ENCODE measurements around the gene FMN2.

FMN2 gene

DNA sequence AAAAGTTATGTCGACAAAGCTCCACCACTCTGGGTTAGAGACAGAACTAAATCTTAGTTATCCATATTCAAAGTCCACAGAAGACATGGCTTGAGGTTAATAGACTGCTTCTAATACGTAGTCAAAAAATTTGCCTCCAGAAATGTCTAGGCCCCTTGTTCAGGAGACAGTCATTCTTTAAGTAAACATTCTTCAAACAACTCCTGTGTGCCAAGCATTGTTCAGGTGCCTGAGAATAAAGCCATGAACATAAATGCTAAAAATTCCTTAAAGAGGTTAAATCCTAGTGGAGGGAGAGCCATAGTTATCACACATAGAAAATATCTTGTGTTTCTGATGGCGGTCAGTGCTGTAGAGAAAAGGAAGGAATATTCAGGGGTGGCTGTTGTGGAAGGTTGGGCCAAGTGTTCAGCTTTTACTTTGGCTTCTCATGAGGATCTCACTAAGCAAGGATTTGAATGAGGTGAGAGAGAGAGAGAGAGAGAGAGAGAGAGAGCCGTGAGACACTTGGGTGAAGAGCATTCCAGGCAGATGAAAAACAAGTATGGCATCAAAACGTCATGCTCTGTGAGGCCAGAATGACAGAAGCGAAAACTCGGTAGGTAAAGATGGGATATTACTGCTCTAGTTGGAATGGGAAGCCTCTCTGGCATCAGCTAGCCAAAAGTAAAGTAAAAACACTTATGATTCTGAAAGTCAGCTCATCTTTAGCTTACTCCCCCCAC is 333.2 kb downstream of the FMN2 start:
- Histone ChIP-seq H3K27me3 (ENCODE audit: control insufficient read depth, insufficient read depth, low read length) (no peaks in the 10 kb centered on the region), H3K9me3 (ENCODE audit: control insufficient read depth, insufficient read depth, low read depth, low read length) (no peaks in the 10 kb centered on the region), H3K4me1 (ENCODE audit: control insufficient read depth, insufficient read depth, low read length) (no peaks in the 10 kb centered on the region), H3K27ac (ENCODE audit: low read depth, low read length) (no peak overlapping the region), H3K4me3 (ENCODE audit: low read depth, low read length) (no peak overlapping the region), H3K36me3 (ENCODE audit: control insufficient read depth, insufficient read depth, low read length) (no peaks in the 10 kb centered on the region), H3K9ac (ENCODE audit: low read length) (no peak overlapping the region)

DNA sequence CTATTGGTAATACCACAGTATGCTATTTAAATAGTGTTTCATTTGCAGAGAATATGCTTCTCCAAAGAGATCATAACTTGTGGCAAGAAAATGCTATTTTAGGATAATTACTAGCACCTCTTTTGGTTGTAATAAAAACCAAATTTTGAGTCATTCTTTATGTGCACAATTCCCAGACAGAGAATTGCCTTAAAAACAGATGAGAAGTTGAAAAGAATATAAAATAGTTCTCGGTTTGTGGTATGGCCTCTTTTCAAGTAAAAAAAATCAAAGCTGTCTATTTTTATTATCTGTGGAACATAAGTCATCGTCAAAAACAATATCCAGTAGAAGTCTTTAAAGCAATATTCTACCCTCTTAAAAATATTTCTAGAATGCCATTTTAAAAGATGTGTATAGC is 334.4 kb downstream of the FMN2 start:
- no peaks in the 10 kb centered on the region for H3K36me3 ChIP-seq (ENCODE audit: control insufficient read depth, insufficient read depth, low read length)
- H3K27me3 ChIP-seq (ENCODE audit: control insufficient read depth, insufficient read depth, low read length) = no peaks in the 10 kb centered on the region
- no peak overlapping the region for H3K9ac ChIP-seq (ENCODE audit: low read length)
- H3K4me3 ChIP-seq (ENCODE audit: low read depth, low read length) = no peak overlapping the region
- H3K9me3 ChIP-seq (ENCODE audit: control insufficient read depth, insufficient read depth, low read depth, low read length) = no peaks in the 10 kb centered on the region
- no peak overlapping the region for H3K27ac ChIP-seq (ENCODE audit: low read depth, low read length)
- H3K4me1 ChIP-seq (ENCODE audit: control insufficient read depth, insufficient read depth, low read length) = no peaks in the 10 kb centered on the region

- Histone ChIP-seq H3K4me1 (ENCODE audit: control insufficient read depth, insufficient read depth, low read length) (no peaks in the 10 kb centered on the region), H3K27me3 (ENCODE audit: control insufficient read depth, insufficient read depth, low read length) (no peaks in the 10 kb centered on the region), H3K27ac (ENCODE audit: low read depth, low read length) (no peak overlapping the region)
Measured at GRCh38 chr1:240435996-240436566, 344.4 kb downstream of the FMN2 start.

GRCh38 chr1:240441669-240442068 is 350.0 kb downstream of the FMN2 start:
- no peaks in the 10 kb centered on the region for H3K27me3 ChIP-seq (ENCODE audit: control insufficient read depth, insufficient read depth, low read length)
- no peaks in the 10 kb centered on the region for H3K36me3 ChIP-seq (ENCODE audit: control insufficient read depth, insufficient read depth, low read length)
- no peak overlapping the region for H3K4me3 ChIP-seq (ENCODE audit: low read depth, low read length)
- no peak overlapping the region for H3K27ac ChIP-seq (ENCODE audit: low read depth, low read length)
- no peak overlapping the region for H3K9ac ChIP-seq (ENCODE audit: low read length)
- no peaks in the 10 kb centered on the region for H3K9me3 ChIP-seq (ENCODE audit: control insufficient read depth, insufficient read depth, low read depth, low read length)
- H3K4me1 ChIP-seq (ENCODE audit: control insufficient read depth, insufficient read depth, low read length) = no peaks in the 10 kb centered on the region

More at GRCh38 chr1:240435996-240436566, 344.4 kb downstream of the FMN2 start:
- H3K36me3 ChIP-seq (ENCODE audit: control insufficient read depth, insufficient read depth, low read length) = no peaks in the 10 kb centered on the region
- H3K9me3 ChIP-seq (ENCODE audit: control insufficient read depth, insufficient read depth, low read depth, low read length) = no peaks in the 10 kb centered on the region
- H3K9ac ChIP-seq (ENCODE audit: low read length) = no peak overlapping the region
- H3K4me3 ChIP-seq (ENCODE audit: low read depth, low read length) = no peak overlapping the region

GRCh38 chr1:240445369-240445768 is 353.7 kb downstream of the FMN2 start:
- no peaks in the 10 kb centered on the region for H3K4me1 ChIP-seq (ENCODE audit: control insufficient read depth, insufficient read depth, low read length)
- no peaks in the 10 kb centered on the region for H3K27me3 ChIP-seq (ENCODE audit: control insufficient read depth, insufficient read depth, low read length)
- H3K9ac ChIP-seq (ENCODE audit: low read length) = no peak overlapping the region
- no peak overlapping the region for H3K27ac ChIP-seq (ENCODE audit: low read depth, low read length)
- no peak overlapping the region for H3K4me3 ChIP-seq (ENCODE audit: low read depth, low read length)
- H3K9me3 ChIP-seq (ENCODE audit: control insufficient read depth, insufficient read depth, low read depth, low read length) = no peaks in the 10 kb centered on the region
- H3K36me3 ChIP-seq (ENCODE audit: control insufficient read depth, insufficient read depth, low read length) = no peaks in the 10 kb centered on the region

- Histone ChIP-seq H3K4me3 (ENCODE audit: low read depth, low read length) (no peak overlapping the region), H3K27me3 (ENCODE audit: control insufficient read depth, insufficient read depth, low read length) (no peaks in the 10 kb centered on the region), H3K36me3 (ENCODE audit: control insufficient read depth, insufficient read depth, low read length) (no peaks in the 10 kb centered on the region), H3K4me1 (ENCODE audit: control insufficient read depth, insufficient read depth, low read length) (no peaks in the 10 kb centered on the region), H3K9me3 (ENCODE audit: control insufficient read depth, insufficient read depth, low read depth, low read length) (no peaks in the 10 kb centered on the region), H3K9ac (ENCODE audit: low read length) (no peak overlapping the region), H3K27ac (ENCODE audit: low read depth, low read length) (no peak overlapping the region)
Measured at GRCh38 chr1:240455228-240455821, 363.6 kb downstream of the FMN2 start.

DNA sequence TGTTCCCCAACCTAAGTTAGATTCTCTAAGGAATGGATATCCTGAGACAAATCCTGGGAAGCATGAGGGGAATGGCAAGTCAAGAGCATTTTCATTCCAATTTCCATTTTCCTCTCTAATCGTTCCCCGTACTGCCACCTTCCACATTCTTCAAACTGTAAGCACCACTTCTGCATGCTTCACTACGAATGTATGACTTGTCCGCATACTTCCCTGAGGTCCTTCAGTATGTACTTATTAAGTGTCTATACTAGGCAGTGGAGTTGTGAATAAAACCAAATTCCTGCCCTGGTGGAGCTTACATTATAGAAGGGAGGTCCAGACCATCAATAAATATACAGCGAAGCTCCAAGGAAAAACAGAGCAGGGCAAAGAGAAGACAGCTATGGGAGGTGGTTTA is 365.5 kb downstream of the FMN2 start:
- H3K36me3 ChIP-seq (ENCODE audit: control insufficient read depth, insufficient read depth, low read length) = no peaks in the 10 kb centered on the region
- no peaks in the 10 kb centered on the region for H3K4me1 ChIP-seq (ENCODE audit: control insufficient read depth, insufficient read depth, low read length)
- H3K4me3 ChIP-seq (ENCODE audit: low read depth, low read length) = no peak overlapping the region
- H3K9me3 ChIP-seq (ENCODE audit: control insufficient read depth, insufficient read depth, low read depth, low read length) = no peaks in the 10 kb centered on the region
- H3K27ac ChIP-seq (ENCODE audit: low read depth, low read length) = no peak overlapping the region
- no peak overlapping the region for H3K9ac ChIP-seq (ENCODE audit: low read length)
- H3K27me3 ChIP-seq (ENCODE audit: control insufficient read depth, insufficient read depth, low read length) = no peaks in the 10 kb centered on the region

- peaks cover 13% of the 10 kb centered on the region; the same call in 1 of the 2 replicates for H3K4me1 ChIP-seq (ENCODE audit: control insufficient read depth, insufficient read depth, low read length)
- no peaks in the 10 kb centered on the region for H3K36me3 ChIP-seq (ENCODE audit: control insufficient read depth, insufficient read depth, low read length)
- H3K9ac ChIP-seq (ENCODE audit: low read length) = no peak overlapping the region
Measured at GRCh38 chr1:240462277-240462676, 370.6 kb downstream of the FMN2 start.

DNA sequence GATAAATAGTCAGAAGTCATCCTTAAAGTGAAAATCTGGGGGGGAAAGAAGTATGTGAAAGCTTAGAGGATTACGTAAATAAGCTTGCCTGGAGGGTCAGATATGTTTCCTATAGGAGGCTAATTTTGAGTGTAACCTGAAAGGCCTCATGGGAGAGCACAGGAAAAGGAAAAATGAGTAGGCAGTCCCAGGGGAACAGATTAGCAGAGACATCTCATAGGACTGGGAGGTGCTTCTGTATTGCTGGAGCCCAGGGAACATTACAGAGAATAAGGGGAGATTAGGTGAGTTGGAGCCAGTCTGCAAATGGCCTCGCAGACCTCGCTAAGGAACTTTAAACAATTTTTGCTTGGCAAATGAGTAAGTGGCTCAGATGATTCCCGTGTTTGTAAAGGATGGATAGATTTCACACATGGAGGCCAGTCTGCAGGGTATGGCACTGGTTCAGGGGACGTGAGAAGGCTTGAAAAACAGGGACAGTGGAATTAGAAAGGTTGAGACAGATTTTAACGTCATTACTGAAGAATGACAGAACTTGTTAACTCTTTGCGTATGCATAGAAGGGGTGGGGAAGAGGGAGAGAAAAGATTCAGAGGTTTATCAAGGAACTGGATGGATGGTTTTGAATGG is 371.2 kb downstream of the FMN2 start:
- H3K4me1 ChIP-seq (ENCODE audit: control insufficient read depth, insufficient read depth, low read length) = peaks cover 13% of the 10 kb centered on the region; the same call in 1 of the 2 replicates
- H3K9ac ChIP-seq (ENCODE audit: low read length) = no peak overlapping the region
- H3K9me3 ChIP-seq (ENCODE audit: control insufficient read depth, insufficient read depth, low read depth, low read length) = no peaks in the 10 kb centered on the region
- no peaks in the 10 kb centered on the region for H3K36me3 ChIP-seq (ENCODE audit: control insufficient read depth, insufficient read depth, low read length)
- no peaks in the 10 kb centered on the region for H3K27me3 ChIP-seq (ENCODE audit: control insufficient read depth, insufficient read depth, low read length)
- no peak overlapping the region for H3K4me3 ChIP-seq (ENCODE audit: low read depth, low read length)
- no peak overlapping the region for H3K27ac ChIP-seq (ENCODE audit: low read depth, low read length)

More at GRCh38 chr1:240462277-240462676, 370.6 kb downstream of the FMN2 start:
- no peak overlapping the region for H3K27ac ChIP-seq (ENCODE audit: low read depth, low read length)
- H3K4me3 ChIP-seq (ENCODE audit: low read depth, low read length) = no peak overlapping the region
- no peaks in the 10 kb centered on the region for H3K27me3 ChIP-seq (ENCODE audit: control insufficient read depth, insufficient read depth, low read length)
- no peaks in the 10 kb centered on the region for H3K9me3 ChIP-seq (ENCODE audit: control insufficient read depth, insufficient read depth, low read depth, low read length)

DNA sequence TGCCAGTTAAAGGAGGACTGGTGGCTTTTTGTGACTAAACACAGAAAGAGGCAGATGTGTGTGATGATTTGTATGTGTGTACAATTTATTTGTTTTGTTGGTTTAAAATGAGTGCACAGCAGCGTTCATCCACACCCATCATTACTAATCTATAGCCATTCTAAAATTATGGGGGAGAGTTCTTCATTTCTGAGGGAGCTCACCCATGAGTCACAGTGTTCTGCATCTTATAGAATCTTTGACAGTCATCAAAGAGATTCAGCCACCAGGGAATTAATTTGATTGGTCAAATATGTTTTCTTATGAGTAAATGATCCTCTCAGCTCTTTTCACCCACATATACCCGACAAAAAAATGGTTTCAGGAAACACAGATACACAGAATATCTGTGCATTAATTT is 372.4 kb downstream of the FMN2 start:
- H3K27me3 ChIP-seq (ENCODE audit: control insufficient read depth, insufficient read depth, low read length) = no peaks in the 10 kb centered on the region
- no peak overlapping the region for H3K4me3 ChIP-seq (ENCODE audit: low read depth, low read length)
- no peaks in the 10 kb centered on the region for H3K9me3 ChIP-seq (ENCODE audit: control insufficient read depth, insufficient read depth, low read depth, low read length)
- no peak overlapping the region for H3K9ac ChIP-seq (ENCODE audit: low read length)
- no peaks in the 10 kb centered on the region for H3K36me3 ChIP-seq (ENCODE audit: control insufficient read depth, insufficient read depth, low read length)
- no peak overlapping the region for H3K27ac ChIP-seq (ENCODE audit: low read depth, low read length)
- H3K4me1 ChIP-seq (ENCODE audit: control insufficient read depth, insufficient read depth, low read length) = peaks cover 13% of the 10 kb centered on the region; the same call in 1 of the 2 replicates

- Histone ChIP-seq H3K27ac (ENCODE audit: low read depth, low read length) (no peak overlapping the region), H3K9ac (ENCODE audit: low read length) (no peak overlapping the region)
Measured at GRCh38 chr1:240465531-240465940, 373.9 kb downstream of the FMN2 start.

More at GRCh38 chr1:240465531-240465940, 373.9 kb downstream of the FMN2 start:
- Histone ChIP-seq H3K36me3 (ENCODE audit: control insufficient read depth, insufficient read depth, low read length) (no peaks in the 10 kb centered on the region), H3K4me3 (ENCODE audit: low read depth, low read length) (no peak overlapping the region), H3K9me3 (ENCODE audit: control insufficient read depth, insufficient read depth, low read depth, low read length) (no peaks in the 10 kb centered on the region), H3K27me3 (ENCODE audit: control insufficient read depth, insufficient read depth, low read length) (no peaks in the 10 kb centered on the region), H3K4me1 (ENCODE audit: control insufficient read depth, insufficient read depth, low read length) (peaks cover 13% of the 10 kb centered on the region; the same call in 1 of the 2 replicates)
